SK-N-SH (cell line): Measurements from ENCODE around the gene FAM171A2. TPM values are rescaled to one million over a fixed set of nuclear protein-coding genes. Genes with fewer than 3 reads are reported as not detected.

Experiments
- CTCF ChIA-PET: fragments of 300-600, 350-600 bp; formaldehyde crosslinking; extraction: SDS; loops from one replicate; lab custom pipeline; 2021; lab: Yijun Ruan, JAX
- POLR2A ChIA-PET: fragments of 350-600 bp; sonication (Branson Sonifier 250); formaldehyde crosslinking; extraction: SDS; loops from one replicate; lab custom pipeline; 2020; ENCODE audit warnings: antibody characterized with exemption, inconsistent platforms; lab: Yijun Ruan, JAX
- DNase-seq: peaks from one replicate; pipeline ENCODE4 v3.0.0; 2012
- H2AFZ ChIP-seq: fragments of 200-600 bp; sonication (generic); 2 replicates; pipeline ENCODE4 v1.8.1; 2016; ENCODE audit warnings: antibody characterized with exemption, mild to moderate bottlenecking, low read depth
- H3F3A ChIP-seq: fragments of 200-600 bp; sonication (generic); replicated peaks from 2 replicates; pipeline ENCODE3; 2016; ENCODE audit warnings: antibody characterized with exemption, mild to moderate bottlenecking; ENCODE audit not compliant: insufficient read depth
- H3K27ac ChIP-seq, 2 experiments: fragments of 200-500 bp in 1 of 2; fragments of 200-600 bp in 1 of 2; sonication (Bioruptor generic) in 1 of 2; sonication (generic), shearing (Covaris generic) in 1 of 2; 2 replicates each; pipeline versions ENCODE4 v1.5.1 to v1.6.1; 2014 to 2016; ENCODE audit warnings: low read depth in 2 of 2, inconsistent platforms in 1 of 2, low read length in 1 of 2, mild to moderate bottlenecking in 1 of 2, mixed read lengths in 1 of 2
- H3K27me3 ChIP-seq: fragments of 200-600 bp; sonication (generic), shearing (Covaris generic); 2 replicates; pipeline ENCODE4 v1.6.1; 2016; ENCODE audit warnings: mixed run types; ENCODE audit not compliant: insufficient read depth
- H3K36me3 ChIP-seq, 2 experiments: fragments of 200-500 bp in 1 of 2; fragments of 200-600 bp in 1 of 2; sonication (Bioruptor generic) in 1 of 2; sonication (generic) in 1 of 2; replicated peaks in 1 of 2; 2 replicates each; pipeline versions ENCODE3 to v1.5.1; 2014 to 2016; ENCODE audit warnings: low read length in 1 of 2, mild to moderate bottlenecking in 1 of 2; ENCODE audit not compliant: insufficient read depth in 2 of 2, control insufficient read depth in 1 of 2
- H3K4me1 ChIP-seq, 2 experiments: fragments of 200-500 bp in 1 of 2; fragments of 200-600 bp in 1 of 2; sonication (Bioruptor generic) in 1 of 2; sonication (generic), shearing (Covaris generic) in 1 of 2; 2 replicates each; pipeline versions ENCODE4 v1.5.1 to v1.6.1; 2014 to 2016; ENCODE audit warnings: low read depth in 1 of 2, low read length in 1 of 2, mixed run types in 1 of 2; ENCODE audit not compliant: insufficient read depth in 2 of 2, control insufficient read depth in 1 of 2
- H3K4me2 ChIP-seq: fragments of 200-600 bp; sonication (generic), shearing (Covaris generic); 2 replicates; pipeline ENCODE4 v1.6.1; 2017; ENCODE audit warnings: mixed run types
- H3K4me3 ChIP-seq, 2 experiments: fragments of 200-500 bp in 1 of 2; fragments of 200-600 bp in 1 of 2; sonication (Bioruptor generic) in 1 of 2; sonication (generic), shearing (Covaris generic) in 1 of 2; 2 replicates each; pipeline versions ENCODE4 v1.5.1 to v1.8.1; 2014 to 2016; ENCODE audit warnings: low read depth in 2 of 2, inconsistent platforms in 1 of 2, low read length in 1 of 2, mild to moderate bottlenecking in 1 of 2, mixed read lengths in 1 of 2, moderate library complexity in 1 of 2
- H3K79me2 ChIP-seq: fragments of 200-600 bp; sonication (generic); 2 replicates; pipeline ENCODE4 v1.8.1; 2017; ENCODE audit warnings: mild to moderate bottlenecking; ENCODE audit not compliant: insufficient read depth
- H3K9ac ChIP-seq: fragments of 200-600 bp; sonication (generic); 2 replicates; pipeline ENCODE4 v1.6.1; 2017; ENCODE audit warnings: mixed run types
- H3K9me2 ChIP-seq: fragments of 200-600 bp; sonication (generic); 2 replicates; pipeline ENCODE4 v1.6.1; 2017; ENCODE audit warnings: mixed run types
- H3K9me3 ChIP-seq: fragments of 200-600 bp; sonication (generic); 2 replicates; pipeline ENCODE4 v1.6.1; 2017; ENCODE audit warnings: mixed run types, mild to moderate bottlenecking, moderate library complexity
- H4K20me1 ChIP-seq: fragments of 200-600 bp; sonication (generic); 2 replicates; pipeline ENCODE4 v1.6.1; 2017; ENCODE audit warnings: mild to moderate bottlenecking, mixed run types; ENCODE audit not compliant: insufficient read depth
- CHD2 ChIP-seq: fragments of 150-350 bp; IDR thresholded peaks from 2 replicates; pipeline ENCODE4 v1.6.1; 2018; ENCODE audit warnings: low read length; ENCODE audit not compliant: partially characterized antibody
- EP300 ChIP-seq, 2 experiments: IDR thresholded peaks; 2 replicates each; pipeline versions ENCODE4 v1.4.0 to v1.6.1; 2012; ENCODE audit warnings: borderline replicate concordance in 1 of 2, low read depth in 1 of 2, low read length in 1 of 2
- EZH2phosphoT487 ChIP-seq: fragments of 200-600 bp; sonication (generic); IDR thresholded peaks from 2 replicates; pipeline ENCODE4 v1.6.1; 2017; ENCODE audit warnings: low read depth, mixed run types, mild to moderate bottlenecking, antibody characterized with exemption, moderate library complexity, borderline replicate concordance
- FOSL2 ChIP-seq: IDR thresholded peaks from 2 replicates; pipeline ENCODE4 v1.4.0; 2012; ENCODE audit warnings: low read depth, mild to moderate bottlenecking, moderate library complexity, borderline replicate concordance
- FOXJ3 ChIP-seq: sonication (generic); formaldehyde crosslinking; IDR thresholded peaks from 2 replicates; pipeline ENCODE4 v1.5.1; 2020; ENCODE audit warnings: mild to moderate bottlenecking, missing genetic modification reagents
- MEF2A ChIP-seq: IDR thresholded peaks from 2 replicates; pipeline ENCODE4 v1.4.0; 2012; ENCODE audit warnings: low read depth, borderline replicate concordance
- POLR2AphosphoS5 ChIP-seq: IDR thresholded peaks from 2 replicates; pipeline ENCODE4 v1.6.1; 2012; ENCODE audit warnings: low read depth, low read length
- RCOR1 ChIP-seq: fragments of 150-350 bp; IDR thresholded peaks from 2 replicates; pipeline ENCODE4 v1.6.1; 2017; ENCODE audit warnings: antibody characterized with exemption, low read length
- SMC3 ChIP-seq: IDR thresholded peaks from 2 replicates; pipeline ENCODE4 v1.6.1; 2012; ENCODE audit warnings: low read depth, low read length, improper control_type of control experiment
- TAF1 ChIP-seq: IDR thresholded peaks from 2 replicates; pipeline ENCODE4 v1.6.1; 2012; ENCODE audit warnings: low read depth, mild to moderate bottlenecking, low read length, moderate library complexity, borderline replicate concordance
- TCF12 ChIP-seq: IDR thresholded peaks from 2 replicates; pipeline ENCODE4 v1.4.0; 2012
- YY1 ChIP-seq: IDR thresholded peaks from 2 replicates; pipeline ENCODE4 v1.4.0; 2012; ENCODE audit warnings: low read depth, mild to moderate bottlenecking
- WGBS: methylation state at CpG from one replicate; pipeline ENCODE4 v1.1.6; 2017; ENCODE audit warnings: low lambda C conversion rate; 5-methylcytosine and 5-hydroxymethylcytosine counted together
- polyA plus RNA-seq, 3 experiments: library from polyadenylated mRNA; depleted of rRNA; stranded (reverse); fragments of >200 nt; gene quantifications; 2 replicates each; pipeline ENCODE4 v1.2.3, GENCODE V29; 2012
- TF ChIP-seq, protein P1 (sequence below): IDR thresholded peaks from 2 replicates; pipeline ENCODE4 v1.6.1; 2012; ENCODE audit warnings: mild to moderate bottlenecking, low read depth, low read length, moderate library complexity
- TF ChIP-seq, protein P2 (sequence below): IDR thresholded peaks from 2 replicates; pipeline ENCODE4 v1.4.0; 2012; ENCODE audit warnings: low read depth, borderline replicate concordance
- TF ChIP-seq, protein P3 (sequence below): fragments of 150-350 bp; IDR thresholded peaks from 2 replicates; pipeline ENCODE4 v1.6.1; 2017; ENCODE audit warnings: antibody characterized with exemption, low read length, low read depth, borderline replicate concordance
- TF ChIP-seq, protein P4 (sequence below): fragments of 150-350 bp; IDR thresholded peaks from 2 replicates; pipeline ENCODE4 v1.6.1; 2016; ENCODE audit warnings: mild to moderate bottlenecking, low read depth, low read length

FAM171A2 gene
- polyA plus RNA-seq, 1 of the 3 experiments (the other 2 are of a cell fraction) = 4.9 TPM

DNA sequence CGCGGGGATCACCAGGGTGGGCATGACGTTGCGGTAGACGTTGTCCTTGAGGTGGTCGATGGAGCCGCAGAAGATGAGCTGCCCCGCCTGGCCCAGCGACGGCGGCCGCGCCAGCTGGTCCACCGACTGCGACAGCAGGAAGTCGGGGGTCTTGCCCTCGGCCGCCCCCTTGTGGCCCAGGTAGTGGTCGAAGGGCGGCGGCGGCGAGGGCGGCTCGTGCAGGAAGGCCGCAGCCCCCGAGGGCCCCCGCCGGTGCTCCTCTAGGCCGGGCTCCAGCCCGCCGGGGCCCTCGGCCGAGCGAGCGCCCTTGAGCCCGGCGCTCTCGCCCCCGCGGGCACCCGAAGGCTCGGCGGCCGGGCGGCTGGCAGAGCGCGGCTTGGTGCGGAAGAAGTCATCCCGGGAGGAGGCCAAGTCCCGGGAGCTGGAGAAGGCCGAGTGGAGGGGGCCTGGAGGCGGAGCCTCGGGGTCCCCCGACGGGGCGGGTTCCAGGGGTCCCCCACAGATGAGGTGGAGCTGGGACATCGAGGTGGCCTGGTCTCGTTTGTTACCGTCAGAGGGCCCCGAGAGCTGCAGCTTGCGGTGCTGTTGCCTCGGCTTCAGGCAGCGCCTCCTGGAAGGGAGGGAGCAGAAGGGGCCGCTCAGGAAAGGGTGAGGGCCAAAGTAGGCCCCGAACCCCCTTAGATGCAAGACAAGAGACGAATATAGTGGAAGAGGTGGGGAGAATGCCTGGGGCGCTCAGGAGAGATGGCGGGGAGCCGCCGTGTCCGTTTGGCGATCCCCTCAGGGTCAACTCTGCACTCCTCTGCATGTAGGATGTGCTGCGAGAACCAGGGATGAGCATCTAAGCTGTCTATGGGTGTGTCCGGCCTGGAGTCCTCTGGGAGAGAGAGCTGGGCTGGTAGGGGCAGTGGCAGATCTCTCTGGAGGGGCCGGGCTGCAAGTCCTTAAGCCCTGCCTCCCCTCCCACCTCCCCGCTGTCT lies 8.8 kb downstream of the FAM171A2 start:
- no peaks in the 10 kb centered on the region for H3K9me3 ChIP-seq
- H3K9ac ChIP-seq = no peak overlapping the region
- no peaks in the 10 kb centered on the region; a peak in 1 of 4 replicates for H3K4me1 ChIP-seq
- H3K27ac ChIP-seq = no peak overlapping the region
- ChIA-PET POLR2A (no interaction called here), CTCF (interaction anchor here (0.7 to 2.6 kb wide), 3 partner anchors 8 to 22 kb away, joined by 3 to 12 read pairs (median 3); partner anchors contain the start of genes FAM171A2 and GRN)
- 92% methylated on average over 35 of the region's 77 CpGs for WGBS
- no peaks in the 10 kb centered on the region for H3K27me3 ChIP-seq
- no peaks in the 10 kb centered on the region for H3F3A ChIP-seq
- H4K20me1 ChIP-seq = no peaks in the 10 kb centered on the region
- DNase-seq = no peak
- H3K9me2 ChIP-seq = no peaks in the 10 kb centered on the region
- TF ChIP-seq CHD2 (no peak), FOXJ3 (CRISPR knock-in tag) (no peak)
- H3K79me2 ChIP-seq = no peaks in the 10 kb centered on the region
- H2AFZ ChIP-seq = no peak overlapping the region
- H3K36me3 ChIP-seq = peaks cover 0 to 30% of the 10 kb centered on the region in 2 experiments
- no peak overlapping the region for H3K4me3 ChIP-seq
- no peak overlapping the region for H3K4me2 ChIP-seq

GRCh38 chr17:44353672-44354331 lies 9.9 kb downstream of the FAM171A2 start:
- WGBS = 85% methylated on average over 71 of the region's 98 CpGs
- CTCF ChIA-PET = interaction anchor here (1.5 to 2.6 kb wide), 2 partner anchors 9 kb away, joined by 3 to 12 read pairs; partner anchors contain the start of genes FAM171A2 and GRN
- TF ChIP-seq TCF12 (no peak), SMC3 (no peak), YY1 (no peak), POLR2AphosphoS5 (no peak), CHD2 (no peak), TAF1 (no peak), EZH2phosphoT487 (no peak), MEF2A (no peak), RCOR1 (no peak), FOSL2 (no peak), EP300 (IDR thresholded peaks at IDR 0.05; ENCODE audit: borderline replicate concordance in 1 of 2, low read depth in 1 of 2, low read length in 1 of 2) (no peak)
- TF ChIP-seq, protein P1, sequence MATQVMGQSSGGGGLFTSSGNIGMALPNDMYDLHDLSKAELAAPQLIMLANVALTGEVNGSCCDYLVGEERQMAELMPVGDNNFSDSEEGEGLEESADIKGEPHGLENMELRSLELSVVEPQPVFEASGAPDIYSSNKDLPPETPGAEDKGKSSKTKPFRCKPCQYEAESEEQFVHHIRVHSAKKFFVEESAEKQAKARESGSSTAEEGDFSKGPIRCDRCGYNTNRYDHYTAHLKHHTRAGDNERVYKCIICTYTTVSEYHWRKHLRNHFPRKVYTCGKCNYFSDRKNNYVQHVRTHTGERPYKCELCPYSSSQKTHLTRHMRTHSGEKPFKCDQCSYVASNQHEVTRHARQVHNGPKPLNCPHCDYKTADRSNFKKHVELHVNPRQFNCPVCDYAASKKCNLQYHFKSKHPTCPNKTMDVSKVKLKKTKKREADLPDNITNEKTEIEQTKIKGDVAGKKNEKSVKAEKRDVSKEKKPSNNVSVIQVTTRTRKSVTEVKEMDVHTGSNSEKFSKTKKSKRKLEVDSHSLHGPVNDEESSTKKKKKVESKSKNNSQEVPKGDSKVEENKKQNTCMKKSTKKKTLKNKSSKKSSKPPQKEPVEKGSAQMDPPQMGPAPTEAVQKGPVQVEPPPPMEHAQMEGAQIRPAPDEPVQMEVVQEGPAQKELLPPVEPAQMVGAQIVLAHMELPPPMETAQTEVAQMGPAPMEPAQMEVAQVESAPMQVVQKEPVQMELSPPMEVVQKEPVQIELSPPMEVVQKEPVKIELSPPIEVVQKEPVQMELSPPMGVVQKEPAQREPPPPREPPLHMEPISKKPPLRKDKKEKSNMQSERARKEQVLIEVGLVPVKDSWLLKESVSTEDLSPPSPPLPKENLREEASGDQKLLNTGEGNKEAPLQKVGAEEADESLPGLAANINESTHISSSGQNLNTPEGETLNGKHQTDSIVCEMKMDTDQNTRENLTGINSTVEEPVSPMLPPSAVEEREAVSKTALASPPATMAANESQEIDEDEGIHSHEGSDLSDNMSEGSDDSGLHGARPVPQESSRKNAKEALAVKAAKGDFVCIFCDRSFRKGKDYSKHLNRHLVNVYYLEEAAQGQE = no peak
- TF ChIP-seq, protein P2, sequence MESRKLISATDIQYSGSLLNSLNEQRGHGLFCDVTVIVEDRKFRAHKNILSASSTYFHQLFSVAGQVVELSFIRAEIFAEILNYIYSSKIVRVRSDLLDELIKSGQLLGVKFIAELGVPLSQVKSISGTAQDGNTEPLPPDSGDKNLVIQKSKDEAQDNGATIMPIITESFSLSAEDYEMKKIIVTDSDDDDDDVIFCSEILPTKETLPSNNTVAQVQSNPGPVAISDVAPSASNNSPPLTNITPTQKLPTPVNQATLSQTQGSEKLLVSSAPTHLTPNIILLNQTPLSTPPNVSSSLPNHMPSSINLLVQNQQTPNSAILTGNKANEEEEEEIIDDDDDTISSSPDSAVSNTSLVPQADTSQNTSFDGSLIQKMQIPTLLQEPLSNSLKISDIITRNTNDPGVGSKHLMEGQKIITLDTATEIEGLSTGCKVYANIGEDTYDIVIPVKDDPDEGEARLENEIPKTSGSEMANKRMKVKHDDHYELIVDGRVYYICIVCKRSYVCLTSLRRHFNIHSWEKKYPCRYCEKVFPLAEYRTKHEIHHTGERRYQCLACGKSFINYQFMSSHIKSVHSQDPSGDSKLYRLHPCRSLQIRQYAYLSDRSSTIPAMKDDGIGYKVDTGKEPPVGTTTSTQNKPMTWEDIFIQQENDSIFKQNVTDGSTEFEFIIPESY = no peak
- TF ChIP-seq, protein P3, sequence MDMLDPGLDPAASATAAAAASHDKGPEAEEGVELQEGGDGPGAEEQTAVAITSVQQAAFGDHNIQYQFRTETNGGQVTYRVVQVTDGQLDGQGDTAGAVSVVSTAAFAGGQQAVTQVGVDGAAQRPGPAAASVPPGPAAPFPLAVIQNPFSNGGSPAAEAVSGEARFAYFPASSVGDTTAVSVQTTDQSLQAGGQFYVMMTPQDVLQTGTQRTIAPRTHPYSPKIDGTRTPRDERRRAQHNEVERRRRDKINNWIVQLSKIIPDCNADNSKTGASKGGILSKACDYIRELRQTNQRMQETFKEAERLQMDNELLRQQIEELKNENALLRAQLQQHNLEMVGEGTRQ = no peak
- TF ChIP-seq, protein P4, sequence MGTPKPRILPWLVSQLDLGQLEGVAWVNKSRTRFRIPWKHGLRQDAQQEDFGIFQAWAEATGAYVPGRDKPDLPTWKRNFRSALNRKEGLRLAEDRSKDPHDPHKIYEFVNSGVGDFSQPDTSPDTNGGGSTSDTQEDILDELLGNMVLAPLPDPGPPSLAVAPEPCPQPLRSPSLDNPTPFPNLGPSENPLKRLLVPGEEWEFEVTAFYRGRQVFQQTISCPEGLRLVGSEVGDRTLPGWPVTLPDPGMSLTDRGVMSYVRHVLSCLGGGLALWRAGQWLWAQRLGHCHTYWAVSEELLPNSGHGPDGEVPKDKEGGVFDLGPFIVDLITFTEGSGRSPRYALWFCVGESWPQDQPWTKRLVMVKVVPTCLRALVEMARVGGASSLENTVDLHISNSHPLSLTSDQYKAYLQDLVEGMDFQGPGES = no peak

More at GRCh38 chr17:44353672-44354331, 9.9 kb downstream of the FAM171A2 start:
- no peak overlapping the region for H2AFZ ChIP-seq
- no peak overlapping the region for H3K4me3 ChIP-seq
- no peaks in the 10 kb centered on the region for H3K27me3 ChIP-seq
- H3K4me2 ChIP-seq = no peak overlapping the region
- H3F3A ChIP-seq = no peaks in the 10 kb centered on the region
- H3K36me3 ChIP-seq = peaks cover 0 to 35% of the 10 kb centered on the region in 2 experiments
- H3K79me2 ChIP-seq = no peaks in the 10 kb centered on the region
- no peaks in the 10 kb centered on the region; a peak in 1 of 4 replicates for H3K4me1 ChIP-seq
- H4K20me1 ChIP-seq = peaks cover 3% of the 10 kb centered on the region; the same call in 1 of the 2 replicates
- no peak overlapping the region for H3K9ac ChIP-seq
- H3K9me2 ChIP-seq = no peaks in the 10 kb centered on the region
- POLR2A ChIA-PET = no interaction called here
- DNase-seq = no peak
- H3K27ac ChIP-seq = no peak overlapping the region
- H3K9me3 ChIP-seq = no peaks in the 10 kb centered on the region
